Jurkat, Clone E6-1 (cell line): ENCODE data around the gene NAT14. TPM values are rescaled to one million over a fixed set of nuclear protein-coding genes. Genes with fewer than 3 reads are reported as not detected.
"Not testable (repeated sequence)": the region's sequence is repeated elsewhere in the genome, so short reads cannot be mapped to it uniquely, and the experiment has no call there.

Source experiments
- DNase-seq: peaks from one replicate; pipeline ENCODE4 v3.0.0-alpha.2; 2011; ENCODE audit warnings: low read depth, low spot score
- H3K4me3 ChIP-seq: 2 replicates; pipeline ENCODE4 v1.5.1; 2011; ENCODE audit warnings: mild to moderate bottlenecking, low read length, control low read depth, moderate library complexity
- polyA plus RNA-seq: library from polyadenylated mRNA; unstranded; fragments of >200 nt; gene quantifications from one replicate; pipeline ENCODE4 v1.2.1, GENCODE V29; 2012; ENCODE audit warnings: missing spikeins; ENCODE audit not compliant: insufficient read length, insufficient read depth

Gene NAT14
- 38.7 TPM for polyA plus RNA-seq

- peak; percentile 64 for DNase-seq
- peak within 1 kb of the TSS; percentile 77 for H3K4me3 ChIP-seq
Observed at GRCh38 chr19:55484593-55485438, at the start of gene NAT14. TSS of gene NAT14 (plus strand) at chr19:55485188. CDS start at chr19:55485709, 521 bp downstream.

GRCh38 chr19:55436847-55437246 lies 48.1 kb upstream of the NAT14 start:
- no peak overlapping the region for H3K4me3 ChIP-seq
- no peak for DNase-seq

- H3K4me3 ChIP-seq: no peak overlapping the region
- DNase-seq: no peak
Observed at GRCh38 chr19:55437410-55437809, 47.6 kb upstream of the NAT14 start.

- no peak overlapping the region for H3K4me3 ChIP-seq
- no peak for DNase-seq
Observed at GRCh38 chr19:55439052-55439451, 45.9 kb upstream of the NAT14 start.

- H3K4me3 ChIP-seq: no peak overlapping the region
- no peak for DNase-seq
Observed at GRCh38 chr19:55440411-55441105, 44.4 kb upstream of the NAT14 start.

- no peak for DNase-seq
- H3K4me3 ChIP-seq: no peak overlapping the region
Observed at GRCh38 chr19:55441319-55441691, 43.7 kb upstream of the NAT14 start.

GRCh38 chr19:55441692-55442321 lies 43.2 kb upstream of the NAT14 start:
- no peak for DNase-seq
- no peak overlapping the region for H3K4me3 ChIP-seq

GRCh38 chr19:55442372-55442961 lies 42.5 kb upstream of the NAT14 start:
- H3K4me3 ChIP-seq: no peak overlapping the region
- no peak for DNase-seq

GRCh38 chr19:55443045-55443823 lies 41.8 kb upstream of the NAT14 start, which contains the start of gene SHISA7:
TSS of gene SHISA7 (minus strand) at chr19:55443300. CDS start at chr19:55442863, 437 bp downstream.
- no peak for DNase-seq
- H3K4me3 ChIP-seq: no peak within 1 kb of the TSS

GRCh38 chr19:55443824-55444480 lies 41.0 kb upstream of the NAT14 start:
- no peak for DNase-seq
- H3K4me3 ChIP-seq: no peak overlapping the region

GRCh38 chr19:55444646-55445045 lies 40.3 kb upstream of the NAT14 start:
- no peak overlapping the region for H3K4me3 ChIP-seq
- DNase-seq: no peak

GRCh38 chr19:55446060-55446459 lies 38.9 kb upstream of the NAT14 start:
- H3K4me3 ChIP-seq: no peak overlapping the region
- no peak for DNase-seq

GRCh38 chr19:55447421-55448174 lies 37.4 kb upstream of the NAT14 start:
- no peak overlapping the region for H3K4me3 ChIP-seq
- no peak for DNase-seq

- not testable (repeated sequence) for H3K4me3 ChIP-seq
Observed at GRCh38 chr19:55448175-55448490, 36.9 kb upstream of the NAT14 start.

GRCh38 chr19:55449469-55449868 lies 35.5 kb upstream of the NAT14 start:
- H3K4me3 ChIP-seq: no peak overlapping the region
- no peak for DNase-seq

More at GRCh38 chr19:55448175-55448490, 36.9 kb upstream of the NAT14 start:
- DNase-seq: not testable (repeated sequence)

- peak overlapping the region; percentile 60; the same call in 1 of the 2 replicates for H3K4me3 ChIP-seq
- no peak for DNase-seq
Observed at GRCh38 chr19:55451163-55451964, 33.6 kb upstream of the NAT14 start.
